WTC11 (cell line): ENCODE measurements around the gene HLF. TPM values are rescaled to one million over a fixed set of nuclear protein-coding genes. Genes with fewer than 3 reads are reported as not detected.

Experiments used
- ATAC-seq: fragments of 200-7000 bp; cut with Tn5 transposase; 2 replicates; pipeline ENCODE4 v1.10.0; 2021; ENCODE audit warnings: mild to moderate bottlenecking, moderate library complexity
- CTCF ChIA-PET: fragments of 300-600 bp; sonication (Branson Sonifier 250); formaldehyde crosslinking; loops from one replicate; lab custom pipeline; 2021; ENCODE audit warnings: antibody characterized with exemption; lab: Charles Lee
- POLR2A ChIA-PET: fragments of 350-600 bp; sonication (Branson Sonifier 250); formaldehyde crosslinking; loops from one replicate; lab custom pipeline; 2021; ENCODE audit warnings: antibody characterized with exemption; lab: Charles Lee
- DNase-seq: peaks from one replicate; pipeline ENCODE4 v3.0.0; 2021; ENCODE audit warnings: low spot score
- H3K27ac Mint-ChIP-seq: 2 replicates; pipeline ENCODE4 v1.8.0; 2021; ENCODE audit warnings: mixed read lengths
- H3K27me3 Mint-ChIP-seq: 2 replicates; pipeline ENCODE4 v1.8.0; 2021; ENCODE audit warnings: low read depth, mild to moderate bottlenecking, moderate library complexity, mixed read lengths
- H3K36me3 Mint-ChIP-seq: 2 replicates; pipeline ENCODE4 v1.8.0; 2021; ENCODE audit warnings: mixed read lengths
- H3K4me1 Mint-ChIP-seq: 2 replicates; pipeline ENCODE4 v1.8.0; 2022; ENCODE audit warnings: mixed read lengths
- H3K4me3 Mint-ChIP-seq: 2 replicates; pipeline ENCODE4 v1.8.0; 2021; ENCODE audit warnings: mild to moderate bottlenecking, moderate library complexity, mixed read lengths
- H3K9me3 Mint-ChIP-seq: 2 replicates; pipeline ENCODE4 v1.8.0; 2021; ENCODE audit warnings: mixed read lengths
- ATF2 ChIP-seq: sonication (generic); formaldehyde crosslinking; IDR thresholded peaks from 2 replicates; pipeline ENCODE4 v1.8.1; 2022; ENCODE audit warnings: low read depth, missing genetic modification reagents, borderline replicate concordance
- E2F1 ChIP-seq: sonication (generic); formaldehyde crosslinking; IDR thresholded peaks from 2 replicates; pipeline ENCODE4 v1.8.0; 2022; ENCODE audit warnings: mild to moderate bottlenecking, missing genetic modification reagents
- FOXJ3 ChIP-seq: sonication (generic); formaldehyde crosslinking; IDR thresholded peaks from 2 replicates; pipeline ENCODE4 v1.9.0; 2021; ENCODE audit warnings: missing genetic modification reagents, mild to moderate bottlenecking, borderline replicate concordance
- FOXK1 ChIP-seq: sonication (generic); formaldehyde crosslinking; IDR thresholded peaks from 2 replicates; pipeline ENCODE4 v1.8.0; 2022; ENCODE audit warnings: mild to moderate bottlenecking, moderate library complexity, missing genetic modification reagents
- GABPB1 ChIP-seq: sonication (generic); formaldehyde crosslinking; IDR thresholded peaks from 2 replicates; pipeline ENCODE4 v1.8.1; 2023; ENCODE audit warnings: mild to moderate bottlenecking, missing genetic modification reagents
- HMGA2 ChIP-seq: fragments of 250-450 bp; sonication (Bioruptor Pico); IDR thresholded peaks from 2 replicates; pipeline ENCODE4 v1.4.0; 2021; ENCODE audit warnings: mild to moderate bottlenecking, moderate library complexity
- IRF1 ChIP-seq: sonication (generic); formaldehyde crosslinking; IDR thresholded peaks from 2 replicates; pipeline ENCODE4 v1.8.0; 2023; ENCODE audit warnings: missing genetic modification reagents
- OVOL2 ChIP-seq: fragments of 250-450 bp; sonication (Bioruptor Pico); IDR thresholded peaks from 2 replicates; pipeline ENCODE4 v1.9.0; 2021; ENCODE audit warnings: mild to moderate bottlenecking, borderline replicate concordance
- PRDM15 ChIP-seq: sonication (generic); formaldehyde crosslinking; IDR thresholded peaks from 2 replicates; pipeline ENCODE4 v1.8.0; 2022; ENCODE audit warnings: missing genetic modification reagents
- PREB ChIP-seq: sonication (generic); formaldehyde crosslinking; IDR thresholded peaks from 2 replicates; pipeline ENCODE4 v1.8.1; 2022; ENCODE audit warnings: mild to moderate bottlenecking, missing genetic modification reagents, moderate library complexity, borderline replicate concordance
- RORB ChIP-seq: fragments of 250-450 bp; sonication (Bioruptor Pico); IDR thresholded peaks from 2 replicates; pipeline ENCODE4 v1.9.0; 2021; ENCODE audit warnings: mild to moderate bottlenecking
- SMAD3 ChIP-seq: sonication (generic); formaldehyde crosslinking; IDR thresholded peaks from 2 replicates; pipeline ENCODE4 v1.8.0; 2022; ENCODE audit warnings: missing genetic modification reagents, mild to moderate bottlenecking, borderline replicate concordance
- SMAD4 ChIP-seq: sonication (generic); formaldehyde crosslinking; IDR thresholded peaks from 2 replicates; pipeline ENCODE4 v1.8.0; 2022; ENCODE audit warnings: mild to moderate bottlenecking, missing genetic modification reagents
- TP53 ChIP-seq: sonication (generic); formaldehyde crosslinking; IDR thresholded peaks from 2 replicates; pipeline ENCODE4 v1.8.1; 2023; ENCODE audit warnings: mild to moderate bottlenecking, missing genetic modification reagents
- USF1 ChIP-seq: sonication (generic); formaldehyde crosslinking; IDR thresholded peaks from 2 replicates; pipeline ENCODE4 v1.8.0; 2022; ENCODE audit warnings: mild to moderate bottlenecking, missing genetic modification reagents
- ZBTB21 ChIP-seq: sonication (generic); formaldehyde crosslinking; IDR thresholded peaks from 2 replicates; pipeline ENCODE4 v1.8.1; 2023; ENCODE audit warnings: mild to moderate bottlenecking, missing genetic modification reagents, borderline replicate concordance
- ZNF121 ChIP-seq: sonication (generic); formaldehyde crosslinking; IDR thresholded peaks from 2 replicates; pipeline ENCODE4 v1.8.0; 2023; ENCODE audit warnings: missing genetic modification reagents
- ZNF317 ChIP-seq: sonication (generic); formaldehyde crosslinking; IDR thresholded peaks from 2 replicates; pipeline ENCODE4 v1.8.1; 2023; ENCODE audit warnings: low read depth, mild to moderate bottlenecking, moderate library complexity, missing genetic modification reagents, borderline replicate concordance
- ZNF532 ChIP-seq: fragments of 250-450 bp; sonication (Bioruptor Pico); IDR thresholded peaks from 2 replicates; pipeline ENCODE4 v1.9.0; 2021; ENCODE audit warnings: mild to moderate bottlenecking, borderline replicate concordance
- ZNF671 ChIP-seq: fragments of 250-450 bp; sonication (Bioruptor Pico); IDR thresholded peaks from 2 replicates; pipeline ENCODE4 v1.8.0; 2021; ENCODE audit warnings: mild to moderate bottlenecking
- total RNA-seq: library from RNA; stranded (reverse); gene quantifications from 3 replicates; pipeline ENCODE4 v1.2.3, GENCODE V29; 2021

Gene HLF
- total RNA-seq, 1 experiment from 2014 or later: 0.31 TPM

- no peak for TF ChIP-seq PREB
- no peak for TF ChIP-seq USF1 (CRISPR knock-in tag)
Observed at GRCh38 chr17:55298111-55298730, 33.5 kb downstream of the HLF start (continued).

- no peak for ATAC-seq
- CTCF ChIA-PET: no interaction called here
- Mint-ChIP-seq H3K27me3 (no peaks in the 10 kb centered on the region; the same call in 1 of the 2 replicates), H3K36me3 (no peaks in the 10 kb centered on the region), H3K9me3 (no peaks in the 10 kb centered on the region), H3K4me3 (no peak overlapping the region), H3K27ac (no peak overlapping the region)
- POLR2A ChIA-PET: no interaction called here
- DNase-seq: no peak
- TF ChIP-seq RORB (no peak), ZNF121 (CRISPR knock-in tag) (no peak), ZNF317 (CRISPR knock-in tag) (no peak), ZNF532 (CRISPR knock-in tag) (no peak), HMGA2 (CRISPR knock-in tag) (no peak), IRF1 (CRISPR knock-in tag) (no peak), PRDM15 (no peak), ZBTB21 (no peak), FOXJ3 (no peak), ATF2 (CRISPR knock-in tag) (no peak), FOXK1 (CRISPR knock-in tag) (no peak), ZNF671 (no peak), OVOL2 (CRISPR knock-in tag) (no peak), SMAD4 (CRISPR knock-in tag) (no peak), GABPB1 (CRISPR knock-in tag) (no peak), TP53 (no peak), E2F1 (CRISPR knock-in tag) (no peak), SMAD3 (CRISPR knock-in tag) (no peak)
- TF ChIP-seq, all 79 proteins: peak for 0
- no peaks in the 10 kb centered on the region for H3K4me1 Mint-ChIP-seq
Observed at GRCh38 chr17:55299162-55299838, 34.5 kb downstream of the HLF start.
